Dendritic cell treated with granulocyte-macrophage colony-stimulating factor and Interleukin-4, amounts not matched to agents 40 ng/mL and 50 ng/mL, for 4 days (primary cell): Measurements from ENCODE around the gene HYAL2.
"Not testable (repeated sequence)": the region's sequence is repeated elsewhere in the genome, so short reads cannot be mapped to it uniquely, and the experiment has no call there.

Experiments used
- H3K27ac Mint-ChIP-seq: one replicate; pipeline ENCODE4 v1.8.0; 2022; ENCODE audit warnings: mild to moderate bottlenecking, mixed read lengths
- H3K27me3 Mint-ChIP-seq: one replicate; pipeline ENCODE4 v1.8.0; 2022; ENCODE audit warnings: mild to moderate bottlenecking, mixed read lengths
- H3K36me3 Mint-ChIP-seq: one replicate; pipeline ENCODE4 v1.8.0; 2022; ENCODE audit warnings: low read depth, mixed read lengths
- H3K4me1 Mint-ChIP-seq: one replicate; pipeline ENCODE4 v1.8.0; 2022; ENCODE audit warnings: low read depth, mixed read lengths
- H3K4me3 Mint-ChIP-seq: one replicate; pipeline ENCODE4 v1.8.0; 2022; ENCODE audit warnings: mild to moderate bottlenecking, moderate library complexity, mixed read lengths
- H3K9me3 Mint-ChIP-seq: one replicate; pipeline ENCODE4 v1.8.0; 2022; ENCODE audit warnings: mixed read lengths
- intact Hi-C: fragments of 100-400 bp; cut with micrococcal nuclease; formaldehyde crosslinking; loops from one replicate; pipeline ENCODE4 v1.15.0; 2022

HYAL2 gene

GRCh38 chr3:50292159-50293078 is 30.1 kb downstream of the HYAL2 start, which contains the start of gene IFRD2:
Gene IFRD2 (minus strand): TSS chr3:50292429. CDS start chr3:50292274, 155 bp downstream.
- Mint-ChIP-seq H3K9me3 (no peaks in the 10 kb centered on the region), H3K4me1 (peaks cover 18% of the 10 kb centered on the region), H3K36me3 (peaks cover 44% of the 10 kb centered on the region)

DNA sequence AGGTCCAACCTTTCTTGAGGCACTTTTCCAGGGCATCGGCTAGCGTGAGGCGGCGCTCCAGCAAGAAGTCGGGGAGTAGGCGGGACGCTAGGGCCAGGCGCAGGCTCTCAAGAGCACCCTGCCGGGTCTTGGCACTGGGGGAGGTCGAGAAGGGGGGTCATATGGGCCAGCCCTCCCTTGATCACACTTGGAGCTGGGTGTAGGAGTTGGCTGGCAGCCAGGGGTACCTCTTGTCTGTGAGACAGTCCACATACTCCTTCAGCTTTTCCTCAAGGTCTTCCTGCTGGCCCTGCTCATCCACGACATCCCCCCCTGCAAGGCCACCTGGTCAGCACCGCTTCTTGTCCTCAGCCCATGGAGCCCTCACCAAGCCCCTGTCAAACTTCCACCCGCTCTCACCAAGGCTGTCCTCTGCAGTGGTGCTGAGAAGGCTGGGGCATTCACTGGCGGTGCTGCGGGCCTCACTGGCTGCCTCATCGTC is 32.3 kb downstream of the HYAL2 start:
- H3K27ac Mint-ChIP-seq: no peak overlapping the region
- intact Hi-C loops: no loop called here
- H3K27me3 Mint-ChIP-seq: no peaks in the 10 kb centered on the region
- H3K4me1 Mint-ChIP-seq: peaks cover 23% of the 10 kb centered on the region
- no peaks in the 10 kb centered on the region for H3K9me3 Mint-ChIP-seq
- H3K4me3 Mint-ChIP-seq: no peak overlapping the region
- H3K36me3 Mint-ChIP-seq: peaks cover 45% of the 10 kb centered on the region

More at GRCh38 chr3:50292159-50293078, 30.1 kb downstream of the HYAL2 start, which contains the start of gene IFRD2:
- H3K27ac Mint-ChIP-seq: peak within 1 kb of the TSS; percentile 80
- peak within 1 kb of the TSS; percentile 76 for H3K4me3 Mint-ChIP-seq
- intact Hi-C loops: loop anchor here (1.0 kb wide), 1 partner anchor 45 kb away; no protein-coding TSS in a partner anchor
- no peaks in the 10 kb centered on the region for H3K27me3 Mint-ChIP-seq

- H3K4me1 Mint-ChIP-seq: peaks cover 23% of the 10 kb centered on the region
- intact Hi-C loops: no loop called here
- H3K9me3 Mint-ChIP-seq: no peaks in the 10 kb centered on the region
- no peaks in the 10 kb centered on the region for H3K27me3 Mint-ChIP-seq
- peaks cover 45% of the 10 kb centered on the region for H3K36me3 Mint-ChIP-seq
- no peak overlapping the region for H3K27ac Mint-ChIP-seq
- H3K4me3 Mint-ChIP-seq: no peak overlapping the region
Measured at GRCh38 chr3:50289130-50289529, 33.4 kb downstream of the HYAL2 start.

GRCh38 chr3:50288387-50289007 is 34.0 kb downstream of the HYAL2 start:
- Mint-ChIP-seq H3K27me3 (no peaks in the 10 kb centered on the region), H3K4me1 (peaks cover 23% of the 10 kb centered on the region), H3K36me3 (peaks cover 45% of the 10 kb centered on the region), H3K9me3 (no peaks in the 10 kb centered on the region), H3K27ac (no peak overlapping the region), H3K4me3 (no peak overlapping the region)
- intact Hi-C loops: no loop called here

DNA sequence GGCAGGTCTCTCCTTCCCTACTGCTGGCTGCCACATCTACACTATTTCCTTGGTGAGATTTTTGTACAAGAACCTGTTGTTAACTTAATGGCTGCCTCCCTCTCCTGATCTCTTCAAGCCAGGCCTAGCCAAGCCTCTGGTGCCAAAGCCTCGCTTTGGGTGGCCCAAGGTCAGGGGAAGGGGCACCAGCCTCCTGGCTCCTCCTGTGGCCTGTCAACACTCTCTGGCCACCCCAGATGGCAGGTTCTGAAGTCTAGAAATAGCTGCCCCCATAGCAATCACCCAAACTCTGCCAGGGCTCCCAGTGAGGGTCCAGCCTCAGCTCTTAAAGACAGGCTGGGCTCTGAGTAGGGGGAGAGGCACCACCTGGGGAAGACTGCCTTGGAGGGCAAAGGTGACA is 35.3 kb downstream of the HYAL2 start:
- Mint-ChIP-seq H3K4me3 (no peak overlapping the region), H3K4me1 (peaks cover 13% of the 10 kb centered on the region), H3K27me3 (no peaks in the 10 kb centered on the region), H3K36me3 (peaks cover 45% of the 10 kb centered on the region), H3K27ac (no peak overlapping the region), H3K9me3 (no peaks in the 10 kb centered on the region)
- intact Hi-C loops: no loop called here

GRCh38 chr3:50286322-50287227 is 36.0 kb downstream of the HYAL2 start:
- H3K4me1 Mint-ChIP-seq: peaks cover 12% of the 10 kb centered on the region
- H3K4me3 Mint-ChIP-seq: no peak overlapping the region
- peaks cover 1% of the 10 kb centered on the region for H3K27me3 Mint-ChIP-seq
- no peak overlapping the region for H3K27ac Mint-ChIP-seq
- H3K9me3 Mint-ChIP-seq: no peaks in the 10 kb centered on the region
- intact Hi-C loops: no loop called here
- H3K36me3 Mint-ChIP-seq: peaks cover 45% of the 10 kb centered on the region

- H3K36me3 Mint-ChIP-seq: peaks cover 29% of the 10 kb centered on the region
- H3K4me1 Mint-ChIP-seq, H3K9me3 Mint-ChIP-seq, H3K27me3 Mint-ChIP-seq, H3K4me3 Mint-ChIP-seq, intact Hi-C loops, H3K27ac Mint-ChIP-seq: not testable (repeated sequence)
Measured at GRCh38 chr3:50284121-50284520, 38.4 kb downstream of the HYAL2 start.

DNA sequence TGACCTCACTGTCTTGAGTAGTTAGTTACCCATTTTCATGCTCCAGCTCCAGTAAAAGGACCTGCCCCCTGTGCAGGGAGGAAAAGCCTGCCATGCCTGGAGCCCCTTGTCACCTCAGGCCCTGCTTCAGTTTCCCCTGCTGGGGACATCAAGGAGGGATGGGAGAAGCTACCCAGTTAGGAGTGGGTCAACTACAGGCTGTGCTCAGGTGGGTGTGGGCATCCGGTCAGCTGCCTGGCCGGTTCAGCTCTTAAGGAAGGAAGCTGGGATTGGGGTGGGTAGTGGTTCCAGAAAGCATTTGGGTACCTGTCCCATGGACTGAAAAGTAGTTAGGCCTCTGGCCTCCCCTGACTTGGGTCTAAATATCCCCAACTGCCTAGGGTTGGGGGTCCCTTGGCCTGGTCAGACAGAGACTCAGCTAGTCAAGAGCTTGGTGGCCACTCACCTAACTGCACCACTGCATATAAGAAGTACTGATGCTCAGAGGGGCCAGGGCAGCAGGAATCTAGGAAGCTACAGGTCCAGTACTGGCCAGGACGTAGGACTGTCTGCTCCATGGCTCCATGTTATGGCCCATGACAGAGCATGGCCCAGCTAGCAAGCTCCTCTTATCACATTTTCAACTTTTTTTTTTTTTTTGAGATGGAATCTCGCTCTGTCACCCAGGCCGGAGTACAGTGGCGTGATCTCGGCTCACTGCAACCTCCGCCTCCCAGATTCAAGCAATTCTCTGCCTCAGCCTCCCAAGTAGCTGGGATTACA is 43.1 kb downstream of the HYAL2 start:
- intact Hi-C loops: no loop called here
- H3K36me3 Mint-ChIP-seq: no peaks in the 10 kb centered on the region
- no peaks in the 10 kb centered on the region for H3K9me3 Mint-ChIP-seq
- no peak overlapping the region for H3K27ac Mint-ChIP-seq
- H3K27me3 Mint-ChIP-seq: peaks cover 52% of the 10 kb centered on the region
- peaks cover 15% of the 10 kb centered on the region for H3K4me1 Mint-ChIP-seq
- H3K4me3 Mint-ChIP-seq: no peak overlapping the region

DNA sequence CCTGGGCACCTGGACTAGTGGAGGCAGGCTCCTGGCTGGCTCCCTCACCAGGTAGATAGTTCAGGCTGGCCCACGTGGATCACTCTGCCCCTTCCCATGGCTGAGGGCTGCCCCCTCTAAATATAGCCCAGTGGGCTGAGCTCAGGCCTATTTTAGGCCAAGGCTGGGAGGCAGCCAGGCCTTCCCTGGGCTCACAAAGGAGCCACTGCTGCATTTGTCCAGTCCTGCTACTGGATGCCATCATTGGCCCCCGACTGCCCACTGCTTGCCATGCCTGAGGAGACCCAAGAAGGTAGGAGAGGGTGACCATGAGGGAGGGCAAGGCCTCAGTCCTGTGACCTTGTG is 43.7 kb downstream of the HYAL2 start, which contains the start of gene LSMEM2:
Gene LSMEM2 (plus strand): TSS at position 208 of the 345 bp plus-strand sequence. CDS start 27 bp downstream, at position 235.
- H3K4me1 Mint-ChIP-seq: peaks cover 21% of the 10 kb centered on the region

GRCh38 chr3:50278123-50278879 is 44.2 kb downstream of the HYAL2 start:
- intact Hi-C loops: no loop called here
- Mint-ChIP-seq H3K9me3 (no peaks in the 10 kb centered on the region), H3K27ac (no peak overlapping the region), H3K27me3 (peaks cover 61% of the 10 kb centered on the region), H3K36me3 (no peaks in the 10 kb centered on the region), H3K4me1 (peaks cover 24% of the 10 kb centered on the region), H3K4me3 (no peak overlapping the region)

More for the DNA sequence above, 43.7 kb downstream of the HYAL2 start, which contains the start of gene LSMEM2:
- no peak within 1 kb of the TSS for H3K27ac Mint-ChIP-seq
- intact Hi-C loops: no loop called here
- H3K4me3 Mint-ChIP-seq: no peak within 1 kb of the TSS
- no peaks in the 10 kb centered on the region for H3K36me3 Mint-ChIP-seq
- H3K27me3 Mint-ChIP-seq: peaks cover 57% of the 10 kb centered on the region
- H3K9me3 Mint-ChIP-seq: no peaks in the 10 kb centered on the region

- Mint-ChIP-seq H3K4me3 (no peak overlapping the region), H3K4me1 (peaks cover 30% of the 10 kb centered on the region), H3K9me3 (no peaks in the 10 kb centered on the region), H3K27ac (no peak overlapping the region), H3K36me3 (no peaks in the 10 kb centered on the region), H3K27me3 (peaks cover 67% of the 10 kb centered on the region)
- intact Hi-C loops: no loop called here
Measured at GRCh38 chr3:50276762-50277101, 45.8 kb downstream of the HYAL2 start.

- peaks cover 30% of the 10 kb centered on the region for H3K4me1 Mint-ChIP-seq
- peak overlapping the region; percentile 36 for H3K27ac Mint-ChIP-seq
- intact Hi-C loops: no loop called here
- peak overlapping the region; percentile 20 for H3K4me3 Mint-ChIP-seq
- no peaks in the 10 kb centered on the region for H3K9me3 Mint-ChIP-seq
- peaks cover 70% of the 10 kb centered on the region for H3K27me3 Mint-ChIP-seq
- no peaks in the 10 kb centered on the region for H3K36me3 Mint-ChIP-seq
Measured at GRCh38 chr3:50275996-50276761, 46.4 kb downstream of the HYAL2 start.
